ENCODE results near the gene KCNK3.

KCNK3 gene

GRCh38 chr2:26729311-26729710 lies 36.8 kb downstream of the KCNK3 start:
- DNase-seq (ENCODE audit: low read depth, low spot score): no peak

GRCh38 chr2:26730549-26731344 lies 38.2 kb downstream of the KCNK3 start:
- DNase-seq (ENCODE audit: low read depth, low spot score): no peak

- no peak for DNase-seq (ENCODE audit: low read depth, low spot score)
Measured at GRCh38 chr2:26731714-26732113, 39.2 kb downstream of the KCNK3 start.

GRCh38 chr2:26732446-26732845 lies 39.9 kb downstream of the KCNK3 start:
- no peak for DNase-seq (ENCODE audit: low read depth, low spot score)

- DNase-seq (ENCODE audit: low read depth, low spot score): no peak
Measured at GRCh38 chr2:26733413-26733812, 40.9 kb downstream of the KCNK3 start.

GRCh38 chr2:26735097-26735496 lies 42.6 kb downstream of the KCNK3 start:
- no peak for DNase-seq (ENCODE audit: low read depth, low spot score)

GRCh38 chr2:26735883-26736588 lies 43.5 kb downstream of the KCNK3 start:
- DNase-seq (ENCODE audit: low read depth, low spot score): no peak

GRCh38 chr2:26737221-26737620 lies 44.7 kb downstream of the KCNK3 start:
- no peak for DNase-seq (ENCODE audit: low read depth, low spot score)

GRCh38 chr2:26738481-26738880 lies 46.0 kb downstream of the KCNK3 start:
- DNase-seq (ENCODE audit: low read depth, low spot score): no peak

- DNase-seq (ENCODE audit: low read depth, low spot score): no peak
Measured at GRCh38 chr2:26739514-26739913, 47.0 kb downstream of the KCNK3 start.

GRCh38 chr2:26740346-26740745 lies 47.8 kb downstream of the KCNK3 start:
- no peak for DNase-seq (ENCODE audit: low read depth, low spot score)

- peak; percentile 81 for DNase-seq (ENCODE audit: low read depth, low spot score)
Measured at GRCh38 chr2:26740890-26741302, 48.4 kb downstream of the KCNK3 start.

GRCh38 chr2:26742048-26742770 lies 49.7 kb downstream of the KCNK3 start:
- no peak for DNase-seq (ENCODE audit: low read depth, low spot score)

- DNase-seq (ENCODE audit: low read depth, low spot score): no peak
Measured at GRCh38 chr2:26743852-26744251, 51.3 kb downstream of the KCNK3 start.

- no peak for DNase-seq (ENCODE audit: low read depth, low spot score)
Measured at GRCh38 chr2:26744953-26745352, 52.4 kb downstream of the KCNK3 start.

- peak; percentile 82 for DNase-seq (ENCODE audit: low read depth, low spot score)
Measured at GRCh38 chr2:26745609-26746327, 53.2 kb downstream of the KCNK3 start.

- DNase-seq (ENCODE audit: low read depth, low spot score): no peak
Measured at GRCh38 chr2:26746934-26747333, 54.4 kb downstream of the KCNK3 start.

- peak; percentile 89 for DNase-seq (ENCODE audit: low read depth, low spot score)
Measured at GRCh38 chr2:26749787-26750420, 57.4 kb downstream of the KCNK3 start.

- DNase-seq (ENCODE audit: low read depth, low spot score): peak; percentile 53
Measured at GRCh38 chr2:26750467-26750866, 57.9 kb downstream of the KCNK3 start.

- DNase-seq (ENCODE audit: low read depth, low spot score): no peak
Measured at GRCh38 chr2:26752656-26753055, 60.1 kb downstream of the KCNK3 start.

- no peak for DNase-seq (ENCODE audit: low read depth, low spot score)
Measured at GRCh38 chr2:26754539-26754938, 62.0 kb downstream of the KCNK3 start.

Measured in ELF-1 (cell line).